Bone marrow (tissue), 2 donors: ENCODE measurements around the gene PWP2.
"Not testable (repeated sequence)": the region's sequence is repeated elsewhere in the genome, so short reads cannot be mapped to it uniquely, and the experiment has no call there.

Source experiments
- DNase-seq, 2 donors: peaks; one replicate each; lab custom pipeline; 2025; lab: John Stamatoyannopoulos, UW

The PWP2 gene

GRCh38 chr21:44138039-44138438 is 30.8 kb downstream of the PWP2 start:
- DNase-seq: not testable (repeated sequence)

- DNase-seq: not testable (repeated sequence)
Measured at GRCh38 chr21:44139787-44140551, 32.8 kb downstream of the PWP2 start.

GRCh38 chr21:44140552-44140932 is 33.3 kb downstream of the PWP2 start:
- DNase-seq: not testable (repeated sequence)

DNA sequence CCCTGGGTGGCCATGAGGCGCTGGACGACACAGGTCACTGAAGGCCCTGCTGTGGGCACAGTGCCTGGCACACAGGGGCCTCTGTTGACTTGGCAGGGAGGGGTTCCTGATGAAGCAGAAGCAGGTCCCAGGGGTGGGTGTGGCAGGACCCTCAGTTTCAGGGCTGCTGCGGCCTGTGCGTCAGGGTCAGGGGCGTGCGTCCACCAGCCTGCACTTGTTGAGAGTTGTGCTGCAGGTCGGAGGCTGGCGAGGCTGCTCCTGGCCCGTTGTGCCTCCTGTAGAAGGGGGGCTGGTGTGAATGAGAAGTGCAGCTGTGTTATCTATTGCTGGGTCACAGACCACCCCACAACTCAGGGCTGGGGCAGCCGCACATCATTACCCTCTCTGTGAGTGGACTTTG is 35.3 kb downstream of the PWP2 start:
- DNase-seq: not testable (repeated sequence)

DNA sequence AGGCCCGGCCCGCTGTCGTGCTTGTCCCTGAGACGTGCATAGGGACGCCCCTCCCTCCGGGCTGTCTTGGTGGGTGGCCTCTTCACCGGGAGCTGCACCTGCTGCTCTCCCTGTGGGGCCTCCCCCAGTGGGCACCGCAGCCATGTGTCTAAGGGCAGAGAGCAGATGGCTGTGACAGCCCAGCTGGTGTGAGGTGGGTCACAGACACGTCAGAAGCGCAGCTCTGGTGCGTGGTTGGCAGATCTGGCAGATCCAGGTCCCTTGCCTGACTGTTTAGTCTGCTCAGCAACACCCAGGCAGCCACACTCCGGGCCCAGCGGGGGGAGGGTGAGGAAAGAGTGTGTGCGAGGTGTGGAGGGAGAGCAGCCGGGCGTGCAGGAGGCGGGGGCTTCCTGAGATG is 36.2 kb downstream of the PWP2 start:
- not testable (repeated sequence) for DNase-seq

DNA sequence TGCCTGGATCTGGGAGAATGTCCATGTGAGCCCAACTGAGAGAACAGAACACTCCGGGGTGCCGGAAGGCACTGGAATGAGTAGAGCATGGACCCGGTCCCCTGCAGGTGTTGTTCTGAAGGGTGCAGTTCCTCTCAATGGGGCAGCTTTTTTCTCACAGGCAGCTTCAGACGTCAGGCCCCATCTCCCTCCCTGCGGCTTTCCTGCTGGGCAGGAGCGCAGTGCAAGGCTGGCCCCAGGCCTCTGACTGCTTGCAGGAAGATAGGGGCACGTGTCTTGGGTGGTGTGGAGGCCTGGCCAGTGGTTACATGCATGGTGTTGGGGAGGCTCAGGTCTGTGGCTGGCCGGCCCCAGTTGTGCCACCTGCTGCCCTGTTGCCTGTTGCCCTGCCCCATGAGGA is 36.8 kb downstream of the PWP2 start:
- DNase-seq: not testable (repeated sequence)

- DNase-seq: not testable (repeated sequence)
Measured at GRCh38 chr21:44144784-44145602, 37.8 kb downstream of the PWP2 start.

- not testable (repeated sequence) for DNase-seq
Measured at GRCh38 chr21:44145616-44146015, 38.4 kb downstream of the PWP2 start.

DNA sequence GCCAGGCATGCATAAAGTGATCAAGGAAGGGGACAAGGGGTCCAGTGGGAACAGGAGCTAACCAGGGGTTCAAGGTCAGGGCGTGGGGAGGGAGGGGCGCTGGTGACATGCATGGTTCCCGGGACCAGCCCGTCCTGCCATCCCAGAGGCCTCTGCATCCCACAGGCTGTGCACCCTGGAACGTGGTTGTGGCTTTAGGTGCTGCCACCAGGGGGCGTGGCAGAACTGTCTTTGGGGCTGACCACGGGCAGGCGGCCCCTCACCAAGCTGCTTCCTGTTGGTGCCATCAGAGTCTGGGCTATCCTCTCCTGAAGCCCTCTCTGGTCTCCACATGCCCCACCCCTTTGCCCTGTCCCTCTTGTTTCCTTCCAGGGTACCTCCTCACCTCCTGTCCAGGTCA is 39.9 kb downstream of the PWP2 start:
- DNase-seq: not testable (repeated sequence)

GRCh38 chr21:44150255-44150654 is 43.1 kb downstream of the PWP2 start:
- not testable (repeated sequence) for DNase-seq

DNA sequence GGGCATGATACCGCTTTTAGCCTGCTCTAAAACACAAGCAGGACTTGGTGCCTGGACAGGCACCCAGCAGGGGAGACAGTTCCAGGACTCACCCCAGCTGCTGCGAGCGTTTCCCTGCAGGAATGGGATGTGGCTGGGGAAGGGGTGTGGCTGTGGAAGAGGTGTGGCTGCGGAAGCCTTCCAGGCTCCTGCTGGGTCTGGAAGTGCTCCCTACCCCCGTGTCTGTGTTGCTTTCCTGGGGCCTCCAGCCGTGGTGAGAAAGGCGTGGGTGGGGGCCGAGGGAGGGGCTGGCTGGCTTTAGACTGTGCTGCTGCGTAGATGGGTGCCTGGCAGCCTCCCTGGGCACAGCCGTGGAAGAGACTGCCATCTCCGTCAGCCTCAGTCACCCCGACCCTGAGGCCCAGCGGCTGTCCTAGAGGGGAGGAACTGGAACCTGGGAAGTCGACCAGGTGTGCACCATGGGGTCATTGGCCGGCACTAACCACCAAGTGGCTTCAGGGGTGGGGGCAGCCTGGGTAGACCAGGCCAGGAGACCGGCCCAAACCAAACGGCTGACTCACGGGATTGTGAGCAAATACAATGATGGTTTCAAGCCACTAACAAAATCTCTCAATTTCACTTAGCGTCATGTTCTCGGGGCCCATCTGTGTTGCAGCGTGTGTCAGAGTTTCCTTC is 46.2 kb downstream of the PWP2 start:
- not testable (repeated sequence) for DNase-seq

DNA sequence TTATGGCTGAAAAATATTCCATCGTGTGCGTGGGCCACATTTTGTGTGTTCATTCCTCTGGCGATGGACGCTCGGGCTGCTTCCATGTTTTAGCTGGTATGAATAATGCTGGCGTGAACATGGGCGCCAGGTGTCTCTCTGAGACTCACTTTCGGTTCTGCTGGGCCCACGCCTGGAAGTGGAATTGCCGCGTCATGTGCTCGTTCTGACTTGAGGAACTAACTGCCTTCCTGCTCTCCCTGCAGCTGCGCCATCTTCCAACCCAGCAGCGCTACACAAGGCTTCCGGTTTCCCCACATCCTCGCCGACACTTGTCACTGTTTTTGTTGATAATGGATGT is 46.7 kb downstream of the PWP2 start:
- not testable (repeated sequence) for DNase-seq

- DNase-seq: not testable (repeated sequence)
Measured at GRCh38 chr21:44154816-44155230, 47.6 kb downstream of the PWP2 start.

DNA sequence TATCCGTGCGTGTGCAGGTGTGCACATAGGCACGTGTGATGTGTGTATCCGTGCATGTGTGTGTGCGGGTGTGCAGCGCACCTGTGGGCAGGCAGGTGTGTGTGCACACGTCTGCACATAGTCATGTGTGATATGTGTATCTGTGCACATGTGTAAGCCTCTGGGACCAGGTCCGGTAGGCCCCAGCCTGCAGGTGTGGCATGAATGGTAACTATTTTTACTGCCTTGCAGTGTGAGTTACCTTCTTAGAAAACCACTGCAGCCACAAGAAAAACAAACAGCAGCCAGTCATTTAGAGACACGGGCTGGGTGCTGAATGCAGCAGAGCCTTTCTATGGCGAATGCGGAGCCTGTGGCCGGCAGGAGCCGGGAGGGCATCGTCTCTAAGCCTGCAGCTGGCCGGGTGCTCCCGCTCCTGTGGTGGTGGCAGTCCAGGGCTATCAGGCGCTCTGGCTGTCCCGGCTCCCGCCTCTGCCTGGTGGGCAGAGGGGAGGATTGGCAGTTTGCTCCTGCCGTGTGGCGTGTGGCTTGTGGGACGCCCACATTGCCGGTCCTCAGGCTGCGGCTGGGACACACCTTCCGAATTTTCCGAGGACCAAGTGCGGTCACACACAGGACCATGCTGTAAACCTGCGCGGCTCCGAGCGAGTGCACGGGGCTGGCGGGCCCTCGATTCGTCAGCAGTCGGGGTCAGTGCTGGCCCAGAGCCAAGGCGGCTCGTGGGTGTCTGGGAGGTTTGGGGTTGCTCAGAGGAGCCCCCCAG is 48.2 kb downstream of the PWP2 start:
- DNase-seq: not testable (repeated sequence)

DNA sequence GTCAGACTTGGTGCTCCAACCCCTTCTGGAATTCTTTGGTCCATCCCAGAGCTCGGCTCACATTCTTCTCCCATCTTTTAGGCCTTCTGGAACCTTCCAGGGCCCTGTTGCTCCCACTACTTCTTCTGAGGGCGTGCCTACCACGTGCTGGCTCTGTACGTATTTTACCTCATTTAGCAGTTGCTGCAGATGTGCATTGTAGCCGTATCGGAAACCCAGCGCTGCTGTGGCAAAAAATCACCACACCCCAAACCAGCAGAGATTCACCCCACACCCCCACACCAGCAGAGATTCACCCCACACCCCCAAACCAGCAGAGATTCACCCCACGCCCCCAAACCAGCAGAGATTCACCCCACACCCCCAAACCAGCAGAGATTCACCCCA is 48.8 kb downstream of the PWP2 start:
- DNase-seq: not testable (repeated sequence)

- DNase-seq: not testable (repeated sequence)
Measured at GRCh38 chr21:44157439-44158081, 50.4 kb downstream of the PWP2 start.

DNA sequence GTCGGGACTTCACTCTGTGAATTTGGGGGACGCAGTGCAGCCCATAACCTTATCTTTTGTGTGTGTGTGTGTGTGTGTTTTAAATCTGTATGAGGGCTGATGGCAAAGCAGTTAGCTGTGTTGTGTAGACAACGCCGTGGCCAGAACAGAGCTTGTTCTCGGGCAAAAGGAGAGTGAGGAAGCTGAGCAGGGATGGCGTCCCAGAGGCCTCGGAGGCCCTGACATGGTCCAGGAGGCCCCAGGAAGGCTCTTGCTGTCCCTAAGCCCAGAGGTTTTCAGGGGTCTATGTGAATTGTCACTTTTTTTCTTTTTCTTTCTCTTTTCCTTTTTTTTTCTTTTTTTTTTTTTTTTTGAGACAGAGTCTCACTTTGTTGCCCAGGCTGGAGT is 50.9 kb downstream of the PWP2 start:
- not testable (repeated sequence) for DNase-seq

DNA sequence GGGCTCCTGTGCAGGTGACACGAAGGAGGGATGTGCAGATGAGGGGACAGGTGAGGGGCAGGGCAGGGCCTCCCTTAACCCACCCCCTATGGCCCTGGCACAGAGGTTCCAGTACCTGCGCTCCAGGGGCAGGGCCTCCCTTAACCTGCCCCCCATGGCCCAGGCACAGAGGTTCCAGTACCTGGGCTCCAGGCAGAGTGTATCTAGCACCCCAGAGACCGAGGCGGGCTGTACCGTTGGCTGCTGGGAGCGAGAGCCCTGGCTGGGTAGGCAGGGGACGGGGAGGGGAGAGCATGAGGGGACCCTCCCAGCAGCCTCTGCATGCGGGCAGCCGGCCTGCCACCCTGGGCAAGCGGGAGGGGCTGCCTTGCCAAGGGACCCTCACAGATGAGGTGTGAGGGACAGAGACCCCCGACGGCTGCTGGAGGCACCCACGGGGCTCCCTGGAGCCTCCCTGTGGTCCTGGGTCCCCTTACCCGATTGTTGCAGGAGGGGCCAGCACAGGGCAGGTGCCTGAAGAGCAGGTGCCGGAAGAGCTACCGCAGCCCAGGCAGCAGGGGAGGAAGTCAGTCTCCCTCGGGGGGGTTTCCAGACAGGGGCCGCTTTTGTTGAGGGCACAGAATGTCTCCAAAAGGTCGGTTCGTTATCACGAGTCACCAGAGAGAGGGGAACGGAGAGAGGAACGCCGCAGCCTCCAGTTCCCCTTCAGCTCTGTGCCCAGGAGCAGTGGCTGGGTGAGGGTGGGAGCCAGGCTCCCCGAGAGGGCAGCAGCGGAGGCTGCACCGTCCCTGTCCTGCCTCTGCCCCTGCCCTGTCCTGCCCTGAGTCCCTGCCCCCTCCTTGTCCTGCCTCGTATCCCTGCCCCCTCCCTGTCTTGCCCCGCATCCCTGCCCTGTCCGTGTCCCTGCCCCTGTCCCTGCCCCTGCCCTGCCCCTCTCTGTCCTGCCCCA is 52.4 kb downstream of the PWP2 start:
- not testable (repeated sequence) for DNase-seq

DNA sequence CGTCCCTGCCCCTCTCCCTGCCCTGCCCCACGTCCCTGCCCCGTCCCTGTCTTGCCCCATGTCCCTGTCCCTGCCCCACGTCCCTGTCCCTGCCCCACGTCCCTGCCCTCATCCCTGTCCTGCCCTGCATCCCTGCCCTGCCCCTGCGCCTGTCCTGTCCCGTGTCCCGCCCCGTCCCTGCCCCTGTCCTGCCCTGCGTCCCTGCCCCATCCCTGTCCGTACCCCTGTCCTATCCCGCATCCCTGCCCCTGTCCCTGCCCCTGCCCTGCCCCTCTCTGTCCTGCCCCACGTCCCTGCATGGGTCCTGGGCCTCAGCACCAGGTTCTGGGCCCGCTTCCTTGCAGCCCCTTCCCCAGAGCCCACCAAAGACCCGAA is 53.1 kb downstream of the PWP2 start:
- DNase-seq: not testable (repeated sequence)

DNA sequence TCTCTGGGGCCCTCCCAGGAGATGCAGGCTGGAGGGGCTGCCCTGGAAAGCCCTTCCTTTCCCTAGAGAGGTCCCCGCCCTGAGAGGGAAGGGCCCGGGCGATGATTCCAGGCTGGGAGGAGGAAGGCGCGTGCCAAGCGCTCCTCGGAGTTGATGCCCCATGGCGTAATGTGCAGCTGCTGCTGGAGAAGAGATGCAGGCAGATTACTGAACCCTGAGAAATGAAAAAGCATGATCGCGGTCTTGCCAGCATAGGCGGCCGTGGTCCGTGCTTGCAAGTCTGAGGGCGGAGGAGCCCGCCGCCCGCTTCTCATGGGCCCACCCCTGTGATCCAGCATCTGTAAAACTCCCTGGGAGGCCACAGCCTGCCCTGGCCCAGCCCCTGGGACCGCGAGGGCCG is 53.6 kb downstream of the PWP2 start:
- not testable (repeated sequence) for DNase-seq
